BLaER1 (cell line): Measurements from ENCODE around the gene TEDC2.
A peak's percentile ranks its signal among the peaks of the same experiment; 100 is the strongest.
"Not testable (repeated sequence)": the region's sequence is repeated elsewhere in the genome, so short reads cannot be mapped to it uniquely, and the experiment has no call there.

Source experiments
- H3K27ac ChIP-seq: shearing (Covaris generic); formaldehyde crosslinking; 2 replicates; pipeline ENCODE4 v1.8.1; 2022
- H3K27me3 ChIP-seq: shearing (Covaris generic); formaldehyde crosslinking; 2 replicates; pipeline ENCODE4 v1.8.1; 2022
- H3K36me3 ChIP-seq: shearing (Covaris generic); formaldehyde crosslinking; 2 replicates; pipeline ENCODE4 v1.8.1; 2022
- H3K4me1 ChIP-seq: shearing (Covaris generic); formaldehyde crosslinking; 2 replicates; pipeline ENCODE4 v1.8.1; 2022
- H3K4me2 ChIP-seq: shearing (Covaris generic); formaldehyde crosslinking; 2 replicates; pipeline ENCODE4 v1.8.1; 2022
- H3K4me3 ChIP-seq: shearing (Covaris generic); formaldehyde crosslinking; 2 replicates; pipeline ENCODE4 v1.8.1; 2022
- H3K9ac ChIP-seq: shearing (Covaris generic); formaldehyde crosslinking; 2 replicates; pipeline ENCODE4 v1.8.1; 2022
- H3K9me3 ChIP-seq: shearing (Covaris generic); formaldehyde crosslinking; 2 replicates; pipeline ENCODE4 v1.8.1; 2022
- H4K20me1 ChIP-seq: shearing (Covaris generic); formaldehyde crosslinking; 2 replicates; pipeline ENCODE4 v1.8.1; 2022
- Cebpa-rat ChIP-seq: shearing (Covaris generic); IDR thresholded peaks from 2 replicates; pipeline ENCODE4 v1.8.1; 2022

TEDC2 gene

DNA sequence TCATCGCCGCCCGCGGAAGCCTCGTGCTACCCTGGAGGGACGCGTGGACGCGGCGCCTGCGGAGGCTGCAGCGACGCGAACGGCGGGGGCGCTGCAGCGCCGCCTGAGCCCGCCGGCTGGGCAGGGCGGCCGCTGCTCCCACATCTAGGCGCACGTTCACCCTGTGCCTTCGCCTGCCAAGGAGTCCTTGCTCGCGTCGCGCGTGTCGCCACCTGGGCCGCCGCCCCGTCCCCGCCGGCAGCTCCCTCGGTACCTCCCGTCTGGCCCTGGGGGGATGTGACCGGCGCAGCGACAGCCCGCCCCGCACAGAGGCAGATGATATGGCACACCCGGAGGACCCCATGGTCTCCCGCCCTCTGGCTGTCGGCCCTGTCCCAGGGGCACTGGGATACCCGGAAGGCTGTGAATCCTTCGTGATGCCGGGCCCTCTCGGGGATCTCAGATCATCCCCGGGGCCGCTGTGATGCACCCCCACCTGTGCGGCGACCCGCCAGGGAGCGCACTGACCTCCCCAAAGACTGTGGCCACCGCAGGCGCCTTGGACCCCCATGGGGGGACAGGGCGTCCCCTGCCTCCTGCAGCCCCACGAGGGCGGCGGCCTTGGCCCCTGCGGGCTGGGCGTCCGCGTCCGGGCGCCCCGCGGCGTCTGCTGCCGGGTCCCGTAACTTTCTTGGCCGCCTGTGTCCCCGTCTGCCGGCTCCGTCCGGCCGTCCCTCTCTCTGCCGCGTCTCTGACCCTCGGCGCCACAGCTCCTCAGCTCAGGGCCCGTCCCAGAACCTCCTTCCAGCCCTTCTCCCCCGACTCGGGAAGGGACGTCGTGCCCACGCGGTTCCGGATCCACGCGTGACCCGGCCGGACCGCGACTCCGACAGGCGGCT lies 14.3 kb downstream of the TEDC2 start:
- Histone ChIP-seq H3K27ac (peak overlapping the region; percentile 99), H3K4me3 (peak overlapping the region; percentile 98), H3K36me3 (peaks cover 16% of the 10 kb centered on the region), H3K9me3 (no peaks in the 10 kb centered on the region), H3K4me1 (peaks cover 71% of the 10 kb centered on the region), H3K4me2 (peak overlapping the region; percentile 99), H3K27me3 (no peaks in the 10 kb centered on the region), H4K20me1 (peaks cover 53% of the 10 kb centered on the region), H3K9ac (peak overlapping the region; percentile 98)
- no peak for TF ChIP-seq Cebpa-rat

DNA sequence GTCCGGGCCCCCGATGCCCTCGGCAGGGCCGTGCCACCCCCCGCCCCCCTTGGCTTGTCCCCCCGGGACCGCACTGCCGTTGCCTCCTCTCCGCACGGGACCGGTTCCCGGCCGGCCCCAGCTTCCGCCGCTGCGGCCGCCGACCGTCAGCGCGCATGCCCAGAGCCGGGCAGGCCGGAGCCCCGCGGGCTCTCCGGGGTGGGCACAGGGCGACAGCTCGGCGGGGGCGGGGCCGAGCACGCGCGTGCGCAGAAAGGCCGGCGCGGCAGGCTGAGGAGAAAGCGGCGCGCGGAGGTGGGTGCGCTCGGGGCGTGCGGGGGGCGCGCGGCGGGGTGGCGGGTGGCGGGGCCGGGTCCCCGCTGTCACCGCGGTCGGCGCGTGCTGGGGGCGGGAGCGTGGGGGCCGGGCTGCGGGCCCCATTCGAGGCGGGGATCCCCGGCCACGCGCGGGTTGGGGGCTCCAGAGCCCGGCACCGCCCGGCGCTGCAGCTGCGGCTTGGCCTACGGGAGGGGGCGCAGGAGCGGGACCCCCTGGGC lies 15.0 kb downstream of the TEDC2 start, which contains the start of gene TBC1D24:
Gene TBC1D24, plus strand, starts transcription at position 251 of the 536 bp plus-strand sequence. CDS start 21,022 bp downstream, outside the sequence.
- Histone ChIP-seq H3K27ac (peak within 1 kb of the TSS; percentile 99), H3K9me3 (no peaks in the 10 kb centered on the region), H3K4me2 (peak within 1 kb of the TSS; percentile 99), H3K4me3 (peak within 1 kb of the TSS; percentile 98), H3K4me1 (peaks cover 63% of the 10 kb centered on the region), H3K27me3 (no peaks in the 10 kb centered on the region), H4K20me1 (peaks cover 60% of the 10 kb centered on the region), H3K36me3 (peaks cover 23% of the 10 kb centered on the region), H3K9ac (peak within 1 kb of the TSS; percentile 98)
- no peak for TF ChIP-seq Cebpa-rat

DNA sequence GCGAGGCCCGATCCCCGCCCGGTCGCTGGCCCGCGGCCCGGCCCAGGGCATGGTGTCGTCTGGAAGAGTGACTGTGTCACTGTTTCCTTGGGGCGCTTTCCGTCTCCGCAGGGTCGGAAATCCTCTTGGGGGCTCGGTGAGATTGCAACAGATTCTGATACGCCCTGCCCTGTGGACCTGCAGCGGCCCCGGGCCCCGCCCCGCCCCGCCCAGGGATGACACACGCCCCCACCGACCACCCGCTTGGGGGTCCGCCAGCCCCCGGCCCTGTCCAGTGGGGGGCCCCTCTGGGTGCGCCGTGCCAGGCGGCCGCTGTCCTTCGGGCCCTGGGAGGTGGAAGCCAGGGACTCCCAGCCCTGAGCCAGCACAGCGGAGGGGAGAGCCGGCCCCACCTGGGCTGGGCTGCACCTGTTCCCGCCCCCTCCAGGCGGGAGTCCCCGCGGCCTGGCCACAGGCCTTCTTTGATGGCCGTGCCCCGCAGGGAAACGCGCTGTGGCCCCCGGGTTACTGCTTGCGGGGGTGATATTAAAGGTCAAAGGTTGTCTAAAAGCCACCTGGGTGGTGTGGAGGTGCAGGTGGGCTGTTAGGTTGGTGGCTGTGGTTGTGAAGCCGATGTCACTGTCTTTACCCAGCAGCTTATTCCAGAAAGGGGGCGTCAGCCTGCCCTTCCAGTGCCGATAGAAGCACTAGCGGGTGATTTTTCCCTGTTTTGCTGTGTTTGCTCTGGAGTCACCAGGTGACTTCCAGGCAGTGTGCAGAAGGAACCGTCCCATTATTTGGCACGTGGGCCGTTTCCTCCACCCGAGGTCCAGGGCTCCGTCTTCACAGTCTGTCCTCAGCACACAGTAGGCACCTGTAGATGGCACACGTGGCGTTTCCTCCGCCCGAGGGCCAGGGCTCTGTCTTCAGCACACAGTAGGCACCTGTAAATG lies 15.8 kb downstream of the TEDC2 start:
- no peak for TF ChIP-seq Cebpa-rat
- Histone ChIP-seq H3K9ac (peak overlapping the region; percentile 98), H3K4me3 (peak overlapping the region; percentile 98), H3K9me3 (no peaks in the 10 kb centered on the region), H3K27ac (peak overlapping the region; percentile 99), H3K36me3 (peaks cover 31% of the 10 kb centered on the region), H3K4me1 (peaks cover 63% of the 10 kb centered on the region), H4K20me1 (peaks cover 67% of the 10 kb centered on the region), H3K4me2 (peak overlapping the region; percentile 99), H3K27me3 (no peaks in the 10 kb centered on the region)

DNA sequence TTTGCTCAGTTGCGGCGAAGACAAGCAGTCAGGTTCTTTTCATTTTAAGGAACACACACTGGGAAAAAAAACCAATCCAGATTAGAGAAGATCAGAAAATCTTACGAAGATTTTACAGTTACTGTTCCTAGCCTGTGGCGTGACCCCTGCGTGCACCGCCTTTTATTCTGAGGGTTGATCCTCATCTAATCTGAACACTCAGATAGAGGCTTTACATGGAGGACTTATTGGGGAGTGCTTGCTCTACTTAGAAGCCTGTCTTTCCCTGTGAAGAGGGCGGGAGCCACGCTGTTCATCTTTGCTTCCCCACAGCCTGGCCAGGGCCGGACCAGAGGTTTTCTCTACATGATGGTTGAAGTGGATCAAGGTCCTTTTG lies 16.4 kb downstream of the TEDC2 start:
- no peaks in the 10 kb centered on the region for H3K27me3 ChIP-seq
- peak overlapping the region; percentile 99 for H3K4me2 ChIP-seq
- peak overlapping the region; percentile 98 for H3K9ac ChIP-seq
- peaks cover 65% of the 10 kb centered on the region for H3K4me1 ChIP-seq
- no peak overlapping the region for H3K27ac ChIP-seq
- H3K4me3 ChIP-seq, result peak overlapping the region; percentile 98
- peaks cover 74% of the 10 kb centered on the region for H4K20me1 ChIP-seq
- peaks cover 37% of the 10 kb centered on the region for H3K36me3 ChIP-seq
- H3K9me3 ChIP-seq, result no peaks in the 10 kb centered on the region
- no peak for TF ChIP-seq Cebpa-rat

DNA sequence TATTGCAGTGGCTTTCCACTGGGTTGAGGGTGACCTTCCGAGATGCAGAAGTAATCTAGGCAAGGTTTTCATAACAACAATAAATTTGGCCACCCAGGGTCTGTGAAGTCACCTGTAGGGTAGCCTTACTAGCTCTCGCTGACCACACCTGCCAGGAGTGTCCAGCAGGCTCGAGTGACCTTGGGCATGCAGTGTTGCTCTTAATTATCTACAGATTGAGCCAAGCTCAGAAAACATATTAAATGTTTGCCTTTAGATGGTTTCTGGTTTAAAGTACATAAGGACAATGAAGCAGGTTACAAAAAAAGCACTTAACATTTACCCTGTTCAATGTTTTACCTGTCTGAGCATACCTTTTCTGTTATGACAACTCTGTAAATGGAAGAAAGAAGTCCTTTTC lies 16.8 kb downstream of the TEDC2 start:
- H3K4me2 ChIP-seq, result peak overlapping the region; percentile 99
- no peaks in the 10 kb centered on the region for H3K27me3 ChIP-seq
- no peak for TF ChIP-seq Cebpa-rat
- H3K9me3 ChIP-seq, result no peaks in the 10 kb centered on the region
- H3K27ac ChIP-seq, result no peak overlapping the region
- peaks cover 65% of the 10 kb centered on the region for H3K4me1 ChIP-seq
- peak overlapping the region; percentile 98; the same call in 1 of the 2 replicates for H3K4me3 ChIP-seq
- no peak overlapping the region; the same call in 1 of the 2 replicates for H3K9ac ChIP-seq
- peaks cover 41% of the 10 kb centered on the region for H3K36me3 ChIP-seq
- H4K20me1 ChIP-seq, result peaks cover 78% of the 10 kb centered on the region

DNA sequence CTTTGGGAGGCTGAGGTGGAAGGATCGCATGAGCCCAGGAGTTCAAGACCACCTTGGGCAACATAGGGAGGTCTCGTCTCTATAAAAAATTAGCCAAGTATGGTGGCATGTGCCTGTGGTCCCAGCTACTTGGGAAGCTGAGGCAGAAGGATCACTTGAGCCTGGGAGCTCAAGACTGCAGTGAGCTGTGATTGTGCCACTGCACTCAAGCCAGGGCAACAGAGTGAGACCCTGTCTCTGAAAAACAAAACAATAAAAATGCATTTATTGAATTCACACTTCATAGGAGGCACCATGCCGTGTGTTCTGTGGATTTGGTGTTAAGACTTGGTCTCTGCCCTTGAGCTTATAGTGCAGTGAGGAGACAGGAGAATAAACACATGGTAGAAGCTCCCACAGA lies 17.4 kb downstream of the TEDC2 start:
- H3K4me2 ChIP-seq, result peak overlapping the region; percentile 99; the same call in 1 of the 2 replicates
- no peaks in the 10 kb centered on the region for H3K9me3 ChIP-seq
- peaks cover 65% of the 10 kb centered on the region for H3K4me1 ChIP-seq
- H4K20me1 ChIP-seq, result peaks cover 80% of the 10 kb centered on the region
- H3K27me3 ChIP-seq, result no peaks in the 10 kb centered on the region
- no peak overlapping the region for H3K4me3 ChIP-seq
- H3K36me3 ChIP-seq, result peaks cover 42% of the 10 kb centered on the region
- H3K9ac ChIP-seq, result 0 out of 2 replicates have a peak overlapping the region, but pooled peaks have one; percentile 29
- no peak for TF ChIP-seq Cebpa-rat
- H3K27ac ChIP-seq, result no peak overlapping the region

DNA sequence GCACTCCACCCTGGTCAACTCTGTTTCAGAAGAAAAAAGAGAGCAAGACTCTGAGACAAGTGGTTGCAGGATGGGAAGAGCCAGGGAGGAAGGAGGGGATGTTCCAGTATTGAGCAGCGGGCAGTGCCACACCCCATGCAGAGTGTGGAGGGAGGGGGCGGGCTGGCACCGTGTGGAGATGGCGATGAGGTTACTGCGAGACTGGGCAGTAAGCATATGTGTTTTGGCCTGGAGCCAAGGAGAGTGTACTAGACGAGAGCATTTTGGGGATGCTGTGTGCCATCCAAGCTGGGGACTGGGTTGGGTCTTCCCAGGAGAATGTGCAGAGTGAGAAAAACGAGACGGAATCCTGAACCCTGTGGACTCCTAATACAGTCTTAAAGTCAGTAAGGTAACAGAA lies 18.4 kb downstream of the TEDC2 start:
- peaks cover 65% of the 10 kb centered on the region for H3K4me1 ChIP-seq
- H3K27ac ChIP-seq, result no peak overlapping the region
- H4K20me1 ChIP-seq, result peaks cover 81% of the 10 kb centered on the region
- no peak overlapping the region for H3K4me3 ChIP-seq
- H3K27me3 ChIP-seq, result no peaks in the 10 kb centered on the region
- peaks cover 42% of the 10 kb centered on the region for H3K36me3 ChIP-seq
- TF ChIP-seq Cebpa-rat, result no peak
- 0 out of 2 replicates have a peak overlapping the region, but pooled peaks have one; percentile 99 for H3K4me2 ChIP-seq
- peak overlapping the region; percentile 29; the same call in 1 of the 2 replicates for H3K9ac ChIP-seq
- no peaks in the 10 kb centered on the region for H3K9me3 ChIP-seq

DNA sequence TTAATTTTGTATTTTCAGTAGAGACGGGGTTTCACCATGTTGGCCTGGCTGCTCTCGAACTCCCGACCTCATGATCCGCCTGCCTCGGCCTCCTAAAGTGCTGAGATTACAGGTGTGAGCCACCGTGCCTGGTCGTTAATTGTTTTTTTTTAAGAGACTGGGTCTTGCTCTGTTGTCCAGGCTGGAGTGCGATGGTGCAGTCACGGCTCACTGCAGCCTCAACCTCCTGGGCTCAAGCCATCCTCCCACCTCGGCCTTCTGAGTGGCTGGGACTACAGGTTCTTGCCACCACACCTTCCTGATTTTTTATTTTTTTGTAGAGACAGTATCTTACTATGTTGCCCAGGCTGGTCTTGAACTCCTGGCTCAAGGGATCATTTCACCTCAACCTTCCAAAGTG lies 20.1 kb downstream of the TEDC2 start:
- not testable (repeated sequence) for H3K9me3 ChIP-seq

DNA sequence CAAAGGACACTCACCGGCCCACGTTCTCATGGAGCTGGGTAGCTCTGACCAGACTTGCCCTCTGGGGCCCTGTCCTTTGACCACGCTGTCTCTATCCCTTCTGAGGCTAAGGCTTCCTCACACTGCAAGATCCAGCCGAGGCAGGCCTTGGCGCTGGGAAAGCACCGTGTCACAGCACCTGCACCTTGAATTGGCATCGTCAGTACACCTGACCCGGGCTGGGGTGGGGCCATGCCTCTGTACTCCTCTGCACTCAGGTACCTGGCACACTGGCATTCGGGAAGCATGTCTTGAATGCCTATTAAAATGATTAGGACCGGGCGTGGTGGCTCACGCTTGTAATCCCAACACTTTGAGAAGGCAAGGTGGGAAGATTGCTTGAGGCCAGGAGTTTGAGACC lies 21.0 kb downstream of the TEDC2 start:
- H3K27ac ChIP-seq, result no peak overlapping the region
- H3K36me3 ChIP-seq, result peaks cover 56% of the 10 kb centered on the region
- TF ChIP-seq Cebpa-rat, result no peak
- no peak overlapping the region for H3K9ac ChIP-seq
- H3K4me3 ChIP-seq, result no peak overlapping the region
- H3K4me1 ChIP-seq, result peaks cover 84% of the 10 kb centered on the region
- peaks cover 100% of the 10 kb centered on the region for H4K20me1 ChIP-seq
- H3K9me3 ChIP-seq, result no peaks in the 10 kb centered on the region
- no peaks in the 10 kb centered on the region for H3K27me3 ChIP-seq
- no peak overlapping the region for H3K4me2 ChIP-seq

More for the DNA sequence above, 20.1 kb downstream of the TEDC2 start:
- H4K20me1 ChIP-seq, result peaks cover 98% of the 10 kb centered on the region
- H3K27me3 ChIP-seq, H3K4me3 ChIP-seq, H3K27ac ChIP-seq, H3K4me2 ChIP-seq, H3K9ac ChIP-seq: not testable (repeated sequence)
- peaks cover 48% of the 10 kb centered on the region for H3K36me3 ChIP-seq
- H3K4me1 ChIP-seq, result peaks cover 79% of the 10 kb centered on the region
